Ovary (tissue), 9 donors: ENCODE measurements around the gene HRH2. TPM values are rescaled to one million over a fixed set of nuclear protein-coding genes. Genes with fewer than 3 reads are reported as not detected.
A peak's percentile ranks its signal among the peaks of the same experiment; 100 is the strongest.

Experiments
- DNase-seq, 5 donors: peaks; one replicate each; pipeline ENCODE4 v3.0.0-alpha.2; 2019 to 2020
- H3K27ac ChIP-seq, 2 donors: fragments of 200-600 bp; one replicate each; pipeline versions ENCODE4 v1.5.1 to v1.8.0; 2019 to 2022
- H3K27me3 ChIP-seq: fragments of 200-600 bp; one replicate; pipeline ENCODE4 v1.8.0; 2022
- H3K36me3 ChIP-seq: fragments of 200-600 bp; sonication (generic); one replicate; pipeline ENCODE4 v1.5.1; 2019
- H3K4me1 ChIP-seq: one replicate; pipeline ENCODE4 v1.8.1; 2013; ENCODE audit warnings: mild to moderate bottlenecking, moderate library complexity; ENCODE audit not compliant: insufficient read depth
- H3K4me3 ChIP-seq: fragments of 200-600 bp; sonication (generic); one replicate; pipeline ENCODE4 v1.5.1; 2017
- H3K9me3 ChIP-seq, 2 donors: fragments of 200-600 bp in 1 of 2; sonication (generic) in 1 of 2; one replicate each; pipeline versions ENCODE4 v1.5.1 to v1.8.1; 2013 to 2019; ENCODE audit warnings: mild to moderate bottlenecking in 1 of 2, moderate library complexity in 1 of 2
- EP300 ChIP-seq: sonication (generic); formaldehyde crosslinking; IDR thresholded peaks from one replicate; pipeline ENCODE4 v1.6.1; 2017; ENCODE audit warnings: antibody characterized with exemption
- POLR2A ChIP-seq: fragments of 450-650 bp; IDR thresholded peaks from one replicate; pipeline ENCODE4 v1.6.1; 2017; ENCODE audit warnings: antibody characterized with exemption, mild to moderate bottlenecking, moderate library complexity
- WGBS, 3 donors: extraction: QIAGEN DNeasy Blood & Tissue Kit in 1 of 3; methylation state at CpG; one replicate each; pipeline versions ENCODE4 v1.1.5 to v1.1.7; 2013 to 2017; 5-methylcytosine and 5-hydroxymethylcytosine counted together
- intact Hi-C, 4 donors: fragments of 100-400 bp; cut with DNase I; formaldehyde crosslinking; loops; one replicate each; pipeline versions ENCODE4 v1.11.0 to v1.15.1; 2022 to 2023
- polyA plus RNA-seq, 2 donors: library from polyadenylated mRNA; stranded (reverse); fragments of 200-250 nt in 1 of 2; fragments of 350-450 nt in 1 of 2; fragmentation: Illumina TruSeq in 1 of 2; extraction: RNeasy Lipid Tissue Mini Kit (QIAGEN cat#74804) in 1 of 2; gene quantifications; one replicate each; pipeline ENCODE4 v1.2.3, GENCODE V29; 2013 to 2014
- total RNA-seq, 7 donors: library from RNA; depleted of rRNA in 2 of 7; stranded (reverse); fragments of >200 nt in 2 of 7; fragmentation: NEBNext Ultra II Directional in 3 of 7; extraction: Animal tissue kit (Norgen Biotek cat#: 25700) in 3 of 7; gene quantifications; one replicate each; pipeline versions ENCODE4 v1.1.0 to v1.2.4, GENCODE V29; 2016 to 2023
- TF ChIP-seq, protein P1 (sequence below), 3 donors: fragments of 450-650 bp in 2 of 3; fragments of 200-600 bp in 1 of 3; IDR thresholded peaks; one replicate each; pipeline versions ENCODE4 v1.5.1 to v1.8.0; 2016 to 2022; ENCODE audit warnings: antibody characterized with exemption in 3 of 3, mild to moderate bottlenecking in 1 of 3
- donor health status: DM: no; HTN: no; CAD: no; lungs with moderate emphysema.
- donor health status: DM: no; HTN: no; CAD: no.
- donor health status: Bipolar disorder and iron deficiency.
- donor health status: DM: yes; HTN: yes; CAD: no.
- donor health status: DM: no; HTN: no; CAD: no.
- donor health status: DM: yes; HTN: yes; CAD: no.

Gene HRH2
- total and polyA plus RNA-seq, 9 donors, result 0.23 to 3.3 (median 1.2) TPM

GRCh38 chr5:175686826-175687225, 29.0 kb downstream of the HRH2 start:
- intact Hi-C loops, result no loop called here
- no peaks in the 10 kb centered on the region for H3K36me3 ChIP-seq
- no peaks in the 10 kb centered on the region for H3K4me1 ChIP-seq
- TF ChIP-seq EP300 (no peak), POLR2A (no peak)
- TF ChIP-seq, protein P1, sequence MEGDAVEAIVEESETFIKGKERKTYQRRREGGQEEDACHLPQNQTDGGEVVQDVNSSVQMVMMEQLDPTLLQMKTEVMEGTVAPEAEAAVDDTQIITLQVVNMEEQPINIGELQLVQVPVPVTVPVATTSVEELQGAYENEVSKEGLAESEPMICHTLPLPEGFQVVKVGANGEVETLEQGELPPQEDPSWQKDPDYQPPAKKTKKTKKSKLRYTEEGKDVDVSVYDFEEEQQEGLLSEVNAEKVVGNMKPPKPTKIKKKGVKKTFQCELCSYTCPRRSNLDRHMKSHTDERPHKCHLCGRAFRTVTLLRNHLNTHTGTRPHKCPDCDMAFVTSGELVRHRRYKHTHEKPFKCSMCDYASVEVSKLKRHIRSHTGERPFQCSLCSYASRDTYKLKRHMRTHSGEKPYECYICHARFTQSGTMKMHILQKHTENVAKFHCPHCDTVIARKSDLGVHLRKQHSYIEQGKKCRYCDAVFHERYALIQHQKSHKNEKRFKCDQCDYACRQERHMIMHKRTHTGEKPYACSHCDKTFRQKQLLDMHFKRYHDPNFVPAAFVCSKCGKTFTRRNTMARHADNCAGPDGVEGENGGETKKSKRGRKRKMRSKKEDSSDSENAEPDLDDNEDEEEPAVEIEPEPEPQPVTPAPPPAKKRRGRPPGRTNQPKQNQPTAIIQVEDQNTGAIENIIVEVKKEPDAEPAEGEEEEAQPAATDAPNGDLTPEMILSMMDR (IDR thresholded peaks at IDR 0.05), result no peak
- DNase-seq, result no peak
- no peak overlapping the region for H3K4me3 ChIP-seq
- no peak overlapping the region for H3K27ac ChIP-seq
- H3K27me3 ChIP-seq, result no peaks in the 10 kb centered on the region
- no peaks in the 10 kb centered on the region for H3K9me3 ChIP-seq
- 79 to 85% (median 81%) methylated on average over 9 of the region's 9 CpGs for WGBS, 3 donors

GRCh38 chr5:175687231-175687701, 29.4 kb downstream of the HRH2 start:
- no peaks in the 10 kb centered on the region for H3K27me3 ChIP-seq
- 69 to 79% (median 70%) methylated on average over 14 of the region's 14 CpGs for WGBS, 3 donors
- no peaks in the 10 kb centered on the region for H3K36me3 ChIP-seq
- H3K27ac ChIP-seq, result no peak overlapping the region
- DNase-seq, result peak in 1 of 5 donors; percentile 19
- H3K4me3 ChIP-seq, result no peak overlapping the region
- H3K4me1 ChIP-seq, result no peaks in the 10 kb centered on the region
- H3K9me3 ChIP-seq, result no peaks in the 10 kb centered on the region
- intact Hi-C loops, result no loop called here
- TF ChIP-seq, protein P1 (IDR thresholded peaks at IDR 0.05), result no peak
- no peak for TF ChIP-seq EP300
- no peak for TF ChIP-seq POLR2A

DNA sequence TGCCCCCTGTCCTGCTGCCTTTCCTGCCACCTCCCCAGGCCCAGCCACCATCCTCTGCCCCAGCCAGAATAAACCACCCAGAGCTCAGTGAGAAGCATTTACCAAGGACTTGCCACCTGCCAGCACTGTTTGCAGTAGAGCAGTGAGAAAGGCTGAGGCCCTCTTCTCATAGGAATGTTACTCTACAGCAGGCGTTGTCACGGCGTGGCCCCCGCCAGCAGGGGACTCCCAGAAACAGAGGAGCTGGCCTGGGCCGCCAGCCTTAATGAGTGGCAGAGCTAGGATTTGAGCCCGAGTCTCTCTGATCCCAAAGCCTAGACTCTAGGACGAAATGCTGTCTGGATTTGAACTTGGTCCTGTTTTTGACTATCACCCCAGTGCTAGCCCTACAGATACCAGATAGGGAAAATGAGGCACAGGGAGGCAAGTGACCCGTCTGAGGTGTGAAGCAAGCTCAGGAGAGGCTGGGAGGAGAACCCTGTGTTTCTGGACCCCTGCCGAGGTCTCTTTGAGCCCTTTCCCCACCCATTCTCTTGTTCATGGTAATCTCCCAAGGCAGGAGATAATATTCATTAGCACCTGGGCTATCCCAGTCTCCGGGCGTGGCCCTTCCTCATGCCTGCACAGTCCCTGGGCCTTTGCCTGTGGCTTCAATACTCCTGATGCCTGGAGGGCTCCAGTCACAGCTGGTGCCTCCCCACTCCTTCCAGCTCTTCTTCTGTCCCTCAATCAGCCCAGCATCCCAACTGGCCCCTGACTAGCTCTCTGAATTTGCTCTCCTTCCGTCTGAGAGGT, 30.7 kb downstream of the HRH2 start:
- no peaks in the 10 kb centered on the region for H3K4me1 ChIP-seq
- H3K36me3 ChIP-seq, result no peaks in the 10 kb centered on the region
- intact Hi-C loops, result no loop called here
- no peaks in the 10 kb centered on the region for H3K9me3 ChIP-seq
- DNase-seq, result no peak
- no peaks in the 10 kb centered on the region for H3K27me3 ChIP-seq
- TF ChIP-seq EP300, result no peak
- TF ChIP-seq POLR2A, result no peak
- TF ChIP-seq, protein P1 (IDR thresholded peaks at IDR 0.05), result no peak
- H3K27ac ChIP-seq, result no peak overlapping the region
- no peak overlapping the region for H3K4me3 ChIP-seq
- WGBS, 3 donors, result 66 to 77% (median 74%) methylated on average over 12 of the region's 12 CpGs

DNA sequence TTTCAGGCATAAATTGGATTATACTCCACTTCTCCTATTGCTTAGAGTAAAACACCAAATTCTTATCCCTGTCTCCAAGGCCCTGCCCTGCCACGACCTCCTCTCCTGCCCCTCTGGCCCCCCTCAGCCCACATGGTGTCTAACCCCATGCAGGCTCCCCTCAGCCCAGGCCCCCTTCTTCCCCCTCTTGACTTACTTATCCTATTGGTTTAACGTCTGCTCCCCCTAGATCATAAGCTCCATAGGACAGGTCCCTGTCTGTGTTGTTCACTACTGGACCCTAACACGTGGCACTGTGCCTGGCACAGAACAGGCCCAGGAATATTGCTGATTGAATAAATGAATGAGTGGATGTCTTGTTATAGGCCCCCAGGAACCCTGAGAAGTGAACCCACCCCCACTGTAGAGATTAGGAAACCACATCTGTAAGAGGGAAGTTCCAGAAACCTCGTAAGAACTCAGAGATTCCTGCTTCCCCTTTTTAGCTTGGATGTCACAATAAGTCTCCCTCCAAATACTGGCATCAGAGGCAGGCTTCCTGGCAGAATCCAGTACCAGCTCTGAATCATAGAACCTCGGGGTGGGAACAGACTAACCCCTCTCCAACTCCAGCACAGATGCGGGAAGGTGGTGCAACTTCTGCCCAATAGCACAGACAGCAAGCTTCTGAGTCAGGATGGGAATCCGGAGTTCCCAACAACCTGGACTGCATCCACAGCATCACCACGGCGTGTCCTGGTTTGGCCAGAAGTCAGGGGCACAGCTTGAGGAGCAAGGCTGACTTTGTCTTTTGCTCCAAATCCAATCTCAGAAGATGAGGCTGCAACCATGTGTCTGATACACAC, 31.5 kb downstream of the HRH2 start:
- TF ChIP-seq POLR2A (no peak), EP300 (peak; percentile 84)
- TF ChIP-seq, protein P1 (IDR thresholded peaks at IDR 0.05), result no peak
- no peak overlapping the region for H3K4me3 ChIP-seq
- peak in 1 of 5 donors; percentile 32 for DNase-seq
- H3K36me3 ChIP-seq, result no peaks in the 10 kb centered on the region
- H3K9me3 ChIP-seq, result no peaks in the 10 kb centered on the region
- no peaks in the 10 kb centered on the region for H3K4me1 ChIP-seq
- H3K27ac ChIP-seq, result no peak overlapping the region
- no peaks in the 10 kb centered on the region for H3K27me3 ChIP-seq
- intact Hi-C loops, result no loop called here
- WGBS, 3 donors, result 41 to 59% (median 58%) methylated on average over 9 of the region's 9 CpGs
